ENCODE measurements around the gene KDM1A.
"Not testable (repeated sequence)": the region's sequence is repeated elsewhere in the genome, so short reads cannot be mapped to it uniquely, and the experiment has no call there.

Gene KDM1A

GRCh38 chr1:23019094-23019862 lies at the start of gene KDM1A:
TSS of gene KDM1A (plus strand) at chr1:23019468. CDS start at chr1:23019597, 129 bp downstream.
- DNase-seq: peak; percentile 98

- DNase-seq: no peak
Measured at GRCh38 chr1:22970096-22970495, 49.2 kb upstream of the KDM1A start.

GRCh38 chr1:22971161-22971560 lies 48.1 kb upstream of the KDM1A start:
- no peak for DNase-seq

- no peak for DNase-seq
Measured at GRCh38 chr1:22971611-22972405, 47.5 kb upstream of the KDM1A start.

- no peak for DNase-seq
Measured at GRCh38 chr1:22972760-22973159, 46.5 kb upstream of the KDM1A start, which contains the start of gene LACTBL1. TSS of gene LACTBL1 (minus strand) at chr1:22972866. CDS start at chr1:22972316, 550 bp downstream.

GRCh38 chr1:22975694-22976093 lies 43.6 kb upstream of the KDM1A start:
- DNase-seq: no peak

- DNase-seq: no peak
Measured at GRCh38 chr1:22976127-22976460, 43.2 kb upstream of the KDM1A start.

GRCh38 chr1:22976461-22977243 lies 42.6 kb upstream of the KDM1A start:
- DNase-seq: peak; percentile 68

GRCh38 chr1:22978299-22978698 lies 41.0 kb upstream of the KDM1A start:
- DNase-seq: no peak

GRCh38 chr1:22980471-22980790 lies 38.8 kb upstream of the KDM1A start:
- not testable (repeated sequence) for DNase-seq

- no peak for DNase-seq
Measured at GRCh38 chr1:22983944-22984343, 35.3 kb upstream of the KDM1A start.

GRCh38 chr1:22992384-22992783 lies 26.9 kb upstream of the KDM1A start:
- DNase-seq: not testable (repeated sequence)

- not testable (repeated sequence) for DNase-seq
Measured at GRCh38 chr1:22993220-22993795, 26.0 kb upstream of the KDM1A start.

GRCh38 chr1:22995774-22996173 lies 23.5 kb upstream of the KDM1A start:
- DNase-seq: no peak

- DNase-seq: not testable (repeated sequence)
Measured at GRCh38 chr1:22997528-22997927, 21.7 kb upstream of the KDM1A start.

GRCh38 chr1:23000133-23000532 lies 19.1 kb upstream of the KDM1A start:
- not testable (repeated sequence) for DNase-seq

- not testable (repeated sequence) for DNase-seq
Measured at GRCh38 chr1:23002218-23002617, 17.1 kb upstream of the KDM1A start.

GRCh38 chr1:23004112-23004511 lies 15.2 kb upstream of the KDM1A start:
- DNase-seq: no peak

GRCh38 chr1:23004769-23005168 lies 14.5 kb upstream of the KDM1A start:
- DNase-seq: not testable (repeated sequence)

GRCh38 chr1:23007106-23007505 lies 12.2 kb upstream of the KDM1A start:
- no peak for DNase-seq

GRCh38 chr1:23008901-23009300 lies 10.4 kb upstream of the KDM1A start:
- DNase-seq: no peak

GRCh38 chr1:23010025-23010424 lies 9.2 kb upstream of the KDM1A start:
- not testable (repeated sequence) for DNase-seq

GRCh38 chr1:23013657-23014056 lies 5.6 kb upstream of the KDM1A start:
- peak; percentile 93 for DNase-seq

All from NCI-H1105 (cell line).